Stimulated activated CD8-positive, alpha-beta memory T cell treated with anti-CD3 and anti-CD28 coated beads, Interleukin-12 subunit alpha, Interleukin-12 subunit beta, amount 100 ng/mL, for 1 hour (primary cell): ENCODE results near the gene PLA2G2F.

Experiments used
- DNase-seq: peaks from one replicate; pipeline ENCODE4 v3.0.0-alpha.2; 2020; ENCODE audit warnings: low read depth

Gene PLA2G2F

DNA sequence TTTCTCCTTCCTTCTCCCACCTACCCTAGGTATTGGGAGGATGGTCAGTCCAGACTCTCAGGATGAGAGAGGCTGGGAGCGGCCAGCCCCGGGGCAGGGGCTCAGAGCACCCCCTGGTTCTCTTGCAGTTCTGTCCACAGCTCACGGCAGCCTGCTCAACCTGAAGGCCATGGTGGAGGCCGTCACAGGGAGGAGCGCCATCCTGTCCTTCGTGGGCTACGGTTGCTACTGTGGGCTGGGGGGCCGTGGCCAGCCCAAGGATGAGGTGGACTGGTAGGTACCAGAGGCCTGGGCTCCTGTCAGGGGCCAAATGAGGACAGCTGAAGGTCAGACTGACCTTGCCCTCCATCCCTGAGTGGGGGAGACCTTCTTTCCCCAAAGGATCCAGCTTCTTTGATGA lies 4.2 kb downstream of the PLA2G2F start:
- DNase-seq: no peak

DNA sequence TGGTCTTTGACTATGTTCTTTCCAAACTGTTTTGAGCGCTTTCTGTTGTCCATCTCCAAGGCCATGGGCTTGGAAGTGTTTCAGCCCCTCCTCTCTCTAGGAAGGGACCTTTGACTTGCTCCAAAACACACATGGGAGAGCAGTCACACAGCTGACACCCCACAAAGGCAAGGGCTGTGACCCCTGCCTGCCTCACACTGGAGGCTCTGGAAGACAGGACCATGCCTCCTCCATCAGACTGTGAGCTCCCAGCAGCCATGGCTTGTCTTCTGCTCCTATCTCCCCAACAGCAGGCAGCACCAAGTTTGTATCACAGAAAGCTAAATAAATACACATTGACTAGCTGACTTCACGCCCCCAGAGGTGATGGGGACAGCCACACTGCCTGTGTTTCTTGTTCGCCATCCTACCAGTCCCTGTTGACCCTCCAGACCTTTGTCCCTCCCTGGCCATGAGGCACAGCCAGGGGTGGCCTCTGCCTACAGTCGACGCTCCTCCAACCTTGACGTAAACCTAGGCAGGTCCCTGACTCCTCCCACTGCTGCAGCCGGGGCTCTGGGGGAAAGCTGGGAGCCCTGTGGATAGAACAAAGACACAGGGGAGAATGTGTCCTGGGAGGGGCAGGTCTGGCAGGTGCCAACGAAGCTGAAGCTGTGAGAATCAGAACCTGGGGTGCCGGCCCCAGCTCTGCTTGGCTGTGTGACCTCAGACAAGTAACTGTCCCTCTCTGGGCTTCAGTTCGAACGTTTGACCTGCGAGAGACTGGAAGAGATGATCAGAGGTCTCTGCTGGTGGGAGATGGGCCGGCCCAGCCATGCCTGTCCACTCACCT lies 4.8 kb downstream of the PLA2G2F start:
- no peak for DNase-seq

DNA sequence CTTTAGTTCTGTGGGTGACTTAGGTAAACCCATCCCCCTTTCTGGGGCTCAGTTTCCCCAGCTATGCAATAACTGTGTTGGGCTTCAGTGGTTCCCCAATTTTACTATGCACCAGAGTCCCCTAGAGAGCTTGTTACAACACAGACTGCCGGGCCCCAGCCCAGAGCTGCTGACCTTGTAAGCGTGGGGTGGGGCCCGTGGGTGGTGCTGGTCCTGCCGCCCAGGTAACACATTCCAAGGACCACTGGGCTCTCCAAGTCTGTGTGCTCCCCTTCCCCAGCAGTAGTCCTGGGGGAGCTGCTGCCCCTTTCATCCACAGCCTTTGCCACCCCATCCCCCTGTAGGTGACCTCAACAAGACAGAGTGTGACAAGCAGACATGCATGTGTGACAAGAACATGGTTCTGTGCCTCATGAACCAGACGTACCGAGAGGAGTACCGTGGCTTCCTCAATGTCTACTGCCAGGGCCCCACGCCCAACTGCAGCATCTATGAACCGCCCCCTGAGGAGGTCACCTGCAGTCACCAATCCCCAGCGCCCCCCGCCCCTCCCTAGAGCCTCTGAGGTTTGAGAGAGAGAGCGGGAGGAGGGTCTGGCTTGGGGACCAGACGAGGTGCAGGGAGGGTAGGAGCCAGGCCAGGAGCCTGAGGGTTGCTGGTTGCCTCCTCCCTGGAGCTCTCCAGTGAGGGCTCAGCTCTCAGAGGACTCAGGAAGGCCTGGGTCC lies 8.9 kb downstream of the PLA2G2F start:
- no peak for DNase-seq

DNA sequence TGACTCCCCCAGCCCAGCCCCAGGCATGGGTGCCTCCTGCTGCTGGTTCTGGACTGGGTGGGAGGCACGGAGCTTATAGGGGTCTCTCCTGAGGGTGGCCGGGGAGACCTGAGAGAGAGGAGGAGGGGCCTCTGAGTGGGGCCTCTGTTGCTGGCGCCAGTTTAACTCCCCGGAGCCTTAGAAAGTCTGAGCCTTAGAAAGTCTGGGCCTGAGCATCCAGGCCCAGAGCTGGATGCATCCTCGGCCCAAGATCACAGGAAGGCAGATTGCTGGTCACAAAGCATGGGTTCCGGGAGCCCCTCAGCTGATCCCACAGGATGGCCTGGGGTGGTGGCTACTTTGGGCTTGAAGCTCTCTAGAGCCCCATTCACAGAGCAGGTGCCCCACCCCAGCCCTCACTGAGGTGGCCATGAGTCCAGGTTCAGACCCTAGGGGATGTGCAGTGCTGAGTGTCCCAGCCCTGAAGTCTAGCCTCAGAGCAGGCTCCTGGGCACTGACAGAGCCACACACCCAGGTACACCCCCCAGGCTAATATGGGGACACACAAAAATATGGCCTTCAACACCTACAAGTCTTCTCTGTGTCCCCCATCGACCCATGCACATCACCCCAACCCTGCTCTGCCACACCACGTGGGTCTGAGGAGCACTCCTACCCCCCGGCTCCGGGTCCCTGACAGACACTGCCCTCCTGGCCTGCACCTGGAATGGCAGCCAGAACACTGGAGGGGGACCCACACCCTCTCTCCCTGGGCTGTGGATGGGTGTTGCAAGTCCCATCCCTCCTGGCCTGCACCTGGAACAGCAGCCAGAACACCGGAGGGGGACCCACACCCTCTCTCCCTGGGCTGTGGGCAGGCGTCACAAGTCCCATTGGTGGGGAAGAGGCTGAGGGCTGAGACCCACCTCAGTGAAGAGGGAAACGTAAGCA lies 9.7 kb downstream of the PLA2G2F start:
- DNase-seq: no peak

DNA sequence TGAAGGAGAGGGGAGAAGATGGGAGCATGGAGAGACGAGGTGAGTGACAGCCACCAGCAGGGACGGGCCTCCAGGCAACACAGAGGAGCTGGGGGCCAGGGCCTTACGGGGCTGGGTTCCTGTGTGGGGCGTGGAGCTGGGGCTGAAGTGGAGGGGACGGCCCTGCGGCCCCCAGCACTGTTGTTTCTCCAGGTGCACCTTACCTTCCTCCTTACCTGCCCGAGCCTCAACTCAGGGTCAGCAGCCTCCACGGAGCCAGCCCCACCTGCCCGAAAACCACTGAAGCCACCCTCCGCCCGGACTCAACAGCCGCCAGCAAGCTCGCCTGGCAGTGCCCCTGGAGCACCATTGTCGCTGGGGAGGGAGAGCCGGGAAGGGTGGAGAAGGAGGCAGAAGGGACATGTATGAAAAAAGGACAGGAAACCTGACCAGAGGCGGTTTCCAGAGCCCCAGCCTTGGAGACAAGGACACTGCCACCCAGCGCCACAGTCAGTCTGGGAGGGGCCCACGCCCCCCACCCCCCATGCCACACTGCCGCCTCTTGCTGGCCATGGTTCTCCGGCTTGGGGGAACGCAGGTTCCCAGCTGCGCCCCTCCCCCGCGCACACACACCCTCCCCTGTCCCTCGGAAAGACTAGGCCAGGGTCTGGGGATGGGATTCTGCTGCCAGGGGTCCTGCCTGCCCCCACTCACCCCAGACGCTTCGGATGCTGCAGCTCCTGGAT lies 10.6 kb downstream of the PLA2G2F start:
- DNase-seq: no peak

DNA sequence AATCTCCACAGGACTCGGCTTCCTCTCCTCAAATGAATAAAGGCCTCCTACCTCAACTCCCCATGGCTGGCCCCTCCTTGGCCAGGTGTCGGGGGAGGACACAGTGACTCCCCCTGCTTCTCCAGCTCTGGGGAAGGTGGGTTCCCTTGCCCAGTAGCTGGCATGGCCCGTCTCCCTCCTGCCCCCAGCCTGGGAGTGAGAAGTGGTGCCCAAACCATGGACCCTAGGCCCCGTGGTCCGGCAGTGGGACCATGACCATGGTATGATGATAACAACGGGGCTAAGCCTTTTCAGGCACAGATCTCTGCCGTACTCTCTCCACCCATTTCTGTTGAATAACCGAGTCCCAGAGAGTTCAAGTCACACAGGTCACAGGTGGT lies 11.2 kb downstream of the PLA2G2F start:
- no peak for DNase-seq

DNA sequence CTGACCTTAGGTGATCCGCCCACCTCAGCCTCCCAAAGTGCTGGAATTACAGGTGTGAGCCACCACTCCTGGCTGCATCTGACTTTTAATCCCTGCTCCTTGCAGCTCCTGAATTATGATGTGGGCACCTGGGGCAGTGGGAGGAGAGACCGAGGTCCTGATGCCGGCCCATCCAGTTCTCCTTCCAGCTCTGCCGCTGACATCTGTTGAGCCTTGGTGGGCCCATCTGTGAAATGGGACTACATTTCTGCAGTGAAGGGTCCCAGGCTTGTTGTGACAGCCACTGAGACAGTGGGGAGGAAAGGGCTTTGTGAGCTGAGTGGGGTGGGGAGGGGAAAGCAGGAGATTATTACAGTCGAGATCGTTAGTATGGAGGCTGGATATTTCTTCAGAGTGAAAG lies 11.8 kb downstream of the PLA2G2F start:
- DNase-seq: no peak

DNA sequence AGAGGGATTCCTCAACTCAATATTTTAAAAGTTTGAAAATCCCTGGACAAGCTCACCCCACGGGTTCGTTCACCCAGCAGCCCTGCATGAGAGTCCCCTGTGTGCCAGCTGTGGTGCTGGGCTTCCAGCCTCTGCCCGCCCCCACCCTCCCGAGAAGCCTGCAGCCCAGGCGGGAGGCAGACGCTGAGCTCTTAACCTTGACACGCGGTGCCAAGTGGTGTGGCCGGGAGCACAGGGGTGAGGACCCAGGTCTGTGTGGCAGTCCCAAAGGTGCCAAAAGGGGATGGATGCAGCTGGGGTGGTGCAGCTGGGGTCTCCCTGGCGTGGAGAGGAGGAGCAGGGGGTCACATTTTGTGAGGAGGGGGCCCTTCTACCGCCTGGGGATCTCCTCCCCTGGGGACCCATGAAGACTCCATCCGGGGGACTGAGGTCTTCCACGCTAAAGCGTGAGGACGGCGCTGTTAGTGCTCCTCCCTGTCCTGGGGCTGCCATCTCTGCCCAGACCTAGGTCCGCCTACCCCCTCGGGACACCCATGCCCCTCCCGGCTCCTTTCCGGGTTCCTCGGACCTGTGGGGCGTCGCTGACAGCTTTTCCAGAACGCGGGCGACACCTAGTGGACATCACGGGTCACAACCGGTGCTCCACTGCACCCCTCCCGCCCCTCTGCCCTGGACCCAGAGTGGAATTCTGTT lies 12.9 kb downstream of the PLA2G2F start:
- DNase-seq: peak; percentile 69

DNA sequence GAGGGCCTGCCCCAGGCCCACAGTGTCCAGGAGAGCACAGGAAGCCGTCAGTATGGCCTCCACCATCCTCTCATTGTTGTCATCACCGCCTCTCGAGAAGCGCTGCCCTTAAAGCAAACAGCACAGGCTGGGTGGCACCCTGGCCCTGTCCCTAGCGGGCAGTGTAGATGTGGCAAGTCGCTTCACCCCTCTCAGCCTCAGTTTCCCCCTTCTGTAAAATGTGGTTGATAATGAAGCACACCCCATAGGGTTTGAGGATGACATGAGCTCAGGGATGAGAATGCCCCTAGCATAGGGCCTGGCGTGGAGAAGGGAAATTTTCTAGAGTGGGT lies 13.4 kb downstream of the PLA2G2F start:
- DNase-seq: no peak

DNA sequence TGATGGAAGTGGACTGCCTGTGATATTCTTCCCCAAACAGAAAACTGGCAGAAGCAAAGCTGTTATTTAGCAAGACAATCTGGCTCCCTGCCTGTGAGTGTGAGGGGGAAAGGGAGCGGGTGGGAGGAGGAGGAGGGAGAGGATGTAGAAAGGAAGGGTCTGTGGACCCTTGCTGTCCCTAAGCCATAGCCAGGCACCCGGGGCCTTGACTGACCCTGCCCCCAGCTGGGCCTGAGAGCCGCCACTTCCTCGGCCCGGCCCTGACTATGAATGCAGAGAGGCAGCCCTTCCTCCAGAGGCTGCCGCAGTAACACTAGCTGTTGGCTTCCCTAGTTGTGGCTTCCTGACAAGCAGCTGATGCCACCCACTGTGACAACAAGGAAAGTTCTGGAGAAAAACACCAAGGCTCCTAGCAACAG lies 13.9 kb downstream of the PLA2G2F start:
- DNase-seq: no peak

DNA sequence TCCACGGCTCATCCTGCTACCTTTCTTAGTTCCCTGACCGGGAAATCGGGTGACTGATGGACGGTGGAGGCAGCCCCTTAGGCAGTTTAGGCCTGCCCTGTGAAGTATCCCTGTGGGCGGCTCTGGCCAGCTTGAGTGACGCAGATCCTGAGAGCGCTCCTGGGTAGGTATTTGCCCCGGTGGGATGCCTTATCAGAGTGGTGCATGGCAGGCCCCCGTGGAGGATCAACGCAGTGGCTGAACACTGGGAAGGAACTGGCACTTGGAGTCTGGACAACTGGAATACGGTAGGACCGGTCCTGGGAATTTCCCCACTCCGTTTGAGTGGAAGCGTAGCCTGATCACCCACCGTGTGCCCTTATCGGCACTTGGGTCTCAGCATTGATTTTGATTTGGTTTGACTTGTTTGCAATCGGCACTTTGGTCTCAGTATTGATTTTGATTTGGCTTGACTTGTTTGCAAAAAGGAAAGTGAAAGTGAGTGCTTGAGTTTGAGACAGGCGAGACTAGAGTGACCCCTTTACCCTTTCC lies 15.2 kb downstream of the PLA2G2F start:
- DNase-seq: no peak

DNA sequence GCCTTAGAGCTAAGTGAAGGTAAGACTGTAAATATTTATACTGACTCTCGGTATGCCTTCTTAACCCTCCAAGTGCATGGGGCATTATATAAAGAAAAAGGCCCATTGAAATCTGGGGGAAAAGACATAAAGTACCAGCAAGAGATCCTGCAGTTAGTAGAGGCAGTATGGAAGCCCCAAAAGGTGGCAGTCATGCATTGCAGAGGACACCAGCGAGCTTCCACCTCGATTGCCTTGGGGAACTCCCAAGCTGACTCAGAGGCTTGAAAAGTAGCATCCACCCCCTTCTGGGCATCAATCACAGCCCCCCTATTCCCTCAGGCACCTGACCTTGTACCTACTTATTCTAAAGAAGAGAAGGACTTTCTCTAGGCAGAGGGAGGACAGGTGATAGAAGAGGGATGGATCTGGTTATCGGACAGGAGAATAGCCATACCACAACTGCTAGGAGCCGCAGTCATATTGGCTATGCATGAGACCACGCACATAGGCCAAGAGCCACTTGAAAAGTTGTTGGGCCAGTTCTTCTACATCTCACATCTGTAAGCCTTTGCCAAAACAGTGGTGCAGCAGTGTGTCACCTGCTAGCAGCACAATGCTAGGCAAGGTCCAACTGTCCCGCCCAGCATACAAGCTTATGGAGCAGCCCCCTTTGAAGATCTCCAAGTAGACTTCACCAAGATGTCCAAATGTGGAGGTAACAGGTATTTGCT lies 19.4 kb downstream of the PLA2G2F start:
- DNase-seq: no peak

DNA sequence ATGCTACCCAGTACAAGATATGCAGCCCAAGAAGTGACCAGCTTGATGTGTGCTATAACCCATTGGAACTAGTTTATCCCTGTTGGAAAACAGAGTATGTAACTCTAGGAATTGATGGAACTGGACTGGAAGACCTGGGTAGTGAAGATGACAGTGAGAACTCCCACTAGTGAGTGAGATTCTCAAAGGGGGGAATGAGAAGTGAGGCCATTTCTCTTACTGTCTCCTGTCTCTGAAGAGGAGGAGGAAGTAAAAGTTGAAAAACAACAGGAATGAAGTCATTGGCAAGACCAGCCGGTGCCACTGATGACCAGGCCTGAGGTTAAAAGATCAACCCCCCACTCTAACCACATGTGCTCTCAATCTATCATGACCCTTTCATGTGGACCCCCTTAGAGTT lies 20.9 kb downstream of the PLA2G2F start:
- no peak for DNase-seq

DNA sequence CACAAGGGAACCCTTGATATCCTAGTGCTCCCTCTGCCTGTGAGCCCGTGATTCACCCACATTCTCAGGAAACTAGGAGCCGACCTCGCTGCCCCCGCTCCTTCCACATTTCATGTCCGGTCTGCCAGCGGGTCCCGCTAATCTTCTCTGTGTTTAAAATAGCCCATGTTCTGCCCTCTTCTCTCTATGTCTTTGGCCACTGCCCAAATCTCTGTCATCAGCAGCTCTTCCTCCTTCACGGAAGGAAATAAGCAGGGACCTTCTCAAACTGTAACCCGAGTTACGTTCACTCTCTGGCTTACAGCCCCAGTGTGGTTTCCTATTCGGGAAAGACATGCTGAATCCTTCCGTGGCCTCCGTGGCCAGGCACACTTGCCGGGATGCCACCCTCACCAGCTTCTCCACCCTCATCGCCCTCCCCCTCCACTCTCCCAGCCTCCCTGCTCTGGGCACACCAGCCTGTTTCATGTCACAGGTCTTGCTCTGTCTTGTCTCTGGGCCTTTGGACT lies 25.6 kb downstream of the PLA2G2F start:
- DNase-seq: no peak

DNA sequence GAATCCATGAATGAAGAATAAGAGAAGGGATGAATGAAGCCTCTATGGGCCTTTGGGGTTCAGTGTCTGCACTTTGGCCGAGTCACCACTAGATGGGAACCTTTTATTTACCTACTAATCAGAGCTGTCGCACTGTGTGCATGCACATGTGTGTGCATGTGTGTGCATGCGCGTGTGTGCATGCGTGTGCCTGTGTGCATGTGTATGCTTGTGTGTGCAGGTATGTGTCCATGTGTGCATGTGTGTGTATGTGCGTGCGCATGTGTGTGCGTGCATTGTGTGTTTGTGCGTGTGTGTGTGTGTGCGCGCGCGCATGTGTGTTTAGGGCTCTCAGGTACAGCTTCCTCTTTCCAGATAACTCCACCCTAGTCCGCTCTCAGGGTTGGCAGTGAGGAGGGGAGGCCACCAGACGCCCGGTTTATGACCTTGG lies 26.4 kb downstream of the PLA2G2F start:
- no peak for DNase-seq

DNA sequence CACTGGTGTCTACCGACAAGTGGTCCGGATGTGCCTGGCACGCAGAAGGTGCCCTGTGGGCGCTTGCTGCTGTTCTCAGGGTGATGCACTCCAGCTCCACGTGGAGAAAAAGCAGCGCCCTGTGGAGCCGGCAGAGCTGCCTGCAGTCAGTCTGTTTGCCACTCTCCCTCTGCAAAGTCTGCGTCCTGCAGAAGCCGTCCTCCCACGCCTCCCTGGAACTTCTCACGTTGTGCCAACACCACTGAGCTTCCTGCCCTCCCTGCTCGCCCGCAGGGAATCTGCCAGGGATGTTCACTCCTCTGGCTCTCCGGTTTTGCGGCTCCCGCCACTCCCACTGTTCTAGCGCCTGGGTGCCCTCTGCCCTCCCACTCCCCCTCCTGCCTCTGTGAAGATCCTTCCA lies 26.9 kb downstream of the PLA2G2F start:
- no peak for DNase-seq

DNA sequence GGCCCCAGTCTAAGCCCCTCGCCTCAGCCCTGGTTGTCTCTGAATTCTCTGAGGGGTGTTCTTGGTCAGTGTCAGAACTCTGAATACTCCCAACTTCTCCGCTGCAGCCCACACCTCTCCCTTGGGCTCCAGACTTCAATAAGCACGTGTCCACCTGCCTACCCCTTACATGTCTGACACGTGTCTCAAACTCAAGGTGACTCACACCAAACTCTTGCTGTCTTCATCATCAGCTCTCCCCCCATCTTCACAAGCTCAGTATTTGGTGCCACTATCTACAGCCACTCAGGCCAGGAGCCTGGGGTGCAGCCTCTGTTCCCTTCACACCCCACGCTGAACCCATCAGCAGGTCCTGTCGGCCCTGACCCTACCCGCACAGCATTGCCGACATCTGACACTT lies 28.0 kb downstream of the PLA2G2F start:
- DNase-seq: no peak

DNA sequence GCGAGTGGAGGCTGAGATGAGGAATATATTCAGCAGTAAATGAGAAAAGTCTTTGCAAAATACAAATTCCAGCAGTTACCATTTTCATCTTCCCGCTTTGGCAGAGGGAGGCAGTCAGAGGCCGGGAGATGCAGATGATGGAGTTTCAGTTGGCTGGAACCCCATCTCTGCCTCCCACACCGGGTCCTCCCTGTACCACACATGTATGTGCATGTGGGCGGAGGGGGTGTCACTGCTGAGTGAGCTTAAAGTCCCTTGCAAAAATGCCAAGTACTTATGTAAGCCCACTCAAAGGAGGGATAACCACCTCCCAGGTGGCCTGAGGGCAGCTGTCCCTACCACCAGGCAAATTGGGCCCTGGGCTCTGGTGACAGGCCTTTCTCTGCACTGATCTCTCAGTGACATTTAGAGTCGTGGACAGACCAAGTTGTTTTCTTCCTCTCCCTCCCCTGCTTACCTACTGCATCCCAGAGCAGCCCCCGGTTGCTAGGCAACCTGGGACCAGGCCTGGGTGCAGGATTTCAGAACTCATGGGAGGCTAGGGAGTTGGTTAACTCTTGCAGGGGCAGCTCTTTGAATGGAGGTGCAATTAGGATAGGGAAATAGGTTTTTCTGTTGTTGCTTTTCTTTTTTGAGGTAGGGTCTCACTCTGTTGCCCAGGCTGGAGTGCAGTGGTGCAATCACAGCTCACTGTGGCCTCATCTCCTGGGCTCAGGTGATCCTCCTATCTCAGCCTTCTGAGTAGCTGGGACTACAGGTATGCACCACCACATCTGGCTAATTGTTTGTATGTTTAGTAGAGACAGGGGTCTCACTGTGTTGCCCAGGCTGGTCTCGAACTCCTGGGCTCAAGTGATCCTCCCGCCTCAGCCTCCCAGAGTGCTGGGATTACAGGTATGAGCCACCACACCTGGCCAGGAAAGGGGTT lies 29.7 kb downstream of the PLA2G2F start:
- DNase-seq: no peak

DNA sequence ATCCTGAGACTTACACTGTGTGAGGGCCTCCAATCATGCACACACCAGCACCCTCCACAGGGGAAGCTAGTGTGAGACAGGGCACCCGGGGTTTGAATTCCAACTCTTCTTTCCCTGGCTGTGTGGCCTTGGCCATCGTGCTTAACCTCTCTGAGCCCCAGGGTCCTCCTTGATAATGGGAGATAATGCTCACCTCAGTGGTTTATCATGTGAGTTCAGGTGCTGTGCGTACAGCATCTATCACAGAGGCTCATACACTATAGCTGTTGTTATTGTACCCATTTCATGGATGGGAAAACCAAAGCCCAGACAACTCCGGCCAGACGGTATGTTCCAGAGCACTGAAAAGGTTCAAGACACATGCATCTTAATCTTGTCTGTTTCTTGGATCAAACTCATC lies 30.8 kb downstream of the PLA2G2F start:
- no peak for DNase-seq
